SH-SY5Y (cell line): ENCODE data around the gene TTC33.

Experiments used
- GATA2 ChIP-seq: IDR thresholded peaks from 2 replicates; pipeline ENCODE4 v1.6.1; 2011; ENCODE audit warnings: mild to moderate bottlenecking, low read depth, low read length
- GATA3 ChIP-seq: IDR thresholded peaks from 2 replicates; pipeline ENCODE4 v1.6.1; 2011; ENCODE audit warnings: low read depth, mild to moderate bottlenecking, low read length, moderate library complexity

DNA sequence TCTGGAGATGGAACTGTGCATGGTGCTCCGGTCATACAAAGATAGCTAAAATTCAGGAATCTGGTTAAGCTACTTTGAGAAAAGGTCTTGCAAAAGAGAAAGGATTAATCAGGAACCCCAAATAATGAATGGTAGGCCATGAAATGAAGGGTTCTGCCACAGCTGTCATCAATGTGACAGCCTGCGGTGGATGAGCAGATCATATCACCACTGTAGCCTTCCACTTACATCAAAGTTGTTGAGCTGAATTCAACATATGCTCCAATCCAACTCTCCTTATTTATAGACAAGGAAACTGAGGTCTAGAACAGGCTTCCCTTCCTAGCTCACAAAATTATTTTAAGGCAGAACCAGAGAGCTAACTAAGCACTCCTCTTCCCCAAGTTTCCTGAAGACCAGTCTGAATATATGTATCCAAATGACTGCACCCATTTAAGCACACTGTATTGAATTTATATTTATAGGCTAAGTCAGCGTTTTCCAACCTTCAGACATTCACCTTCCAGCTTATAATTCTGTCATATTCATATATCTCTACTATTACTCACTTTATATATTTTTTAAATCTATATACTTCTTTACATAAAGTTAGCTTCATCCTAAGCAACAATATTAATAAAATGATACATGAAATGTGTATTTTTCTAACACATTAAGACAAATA is 90.0 kb downstream of the TTC33 start:
- TF ChIP-seq GATA2 (no peak), GATA3 (no peak)
